Stimulated activated CD8-positive, alpha-beta memory T cell treated with anti-CD3 and anti-CD28 coated beads, Interleukin-4, amount 100 ng/mL, for 4 hours (primary cell): ENCODE measurements around the gene SMYD4.
"Not testable (repeated sequence)": the region's sequence is repeated elsewhere in the genome, so short reads cannot be mapped to it uniquely, and the experiment has no call there.

Source experiments
- DNase-seq, 2 donors: peaks; one replicate each; pipeline ENCODE4 v3.0.0-alpha.2; 2020; ENCODE audit warnings: low read depth in 2 of 2, low spot score in 1 of 2

SMYD4 gene

DNA sequence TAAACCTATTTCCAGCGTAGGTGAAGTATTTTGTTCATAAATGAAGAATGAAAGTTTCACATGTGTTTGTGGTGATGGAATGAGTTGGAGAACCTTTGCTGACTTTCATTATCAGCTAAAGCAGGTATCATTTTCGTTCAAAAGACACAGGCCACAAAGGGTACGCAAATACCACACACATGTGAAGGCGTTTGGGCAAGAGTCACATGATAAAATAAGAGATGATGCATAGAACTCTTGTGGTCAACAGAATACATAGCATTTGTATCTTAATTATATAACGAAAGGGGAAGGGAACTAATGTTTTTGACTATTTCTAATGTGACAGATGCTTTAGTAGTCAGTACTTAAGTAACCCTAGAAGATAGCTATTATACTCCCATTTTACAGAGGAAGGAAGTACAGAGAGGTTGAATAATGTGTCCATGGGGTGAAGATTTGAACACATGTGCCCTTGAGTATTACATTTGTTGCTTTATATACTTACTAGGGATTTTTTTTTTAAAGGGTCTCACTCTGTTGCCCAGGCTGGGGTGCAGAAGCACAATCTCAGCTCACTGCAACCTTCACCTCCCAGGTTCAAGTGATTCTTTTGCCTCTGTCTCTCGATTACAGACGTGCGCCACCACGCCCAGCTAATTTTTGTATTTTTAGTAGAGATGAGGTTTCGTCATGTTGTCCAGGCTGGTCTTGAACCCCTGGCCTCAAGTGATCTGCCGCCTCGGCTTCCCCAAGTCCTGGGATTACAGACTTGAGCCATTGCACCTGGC, 4.9 kb upstream of the SMYD4 start:
- no peak for DNase-seq

DNA sequence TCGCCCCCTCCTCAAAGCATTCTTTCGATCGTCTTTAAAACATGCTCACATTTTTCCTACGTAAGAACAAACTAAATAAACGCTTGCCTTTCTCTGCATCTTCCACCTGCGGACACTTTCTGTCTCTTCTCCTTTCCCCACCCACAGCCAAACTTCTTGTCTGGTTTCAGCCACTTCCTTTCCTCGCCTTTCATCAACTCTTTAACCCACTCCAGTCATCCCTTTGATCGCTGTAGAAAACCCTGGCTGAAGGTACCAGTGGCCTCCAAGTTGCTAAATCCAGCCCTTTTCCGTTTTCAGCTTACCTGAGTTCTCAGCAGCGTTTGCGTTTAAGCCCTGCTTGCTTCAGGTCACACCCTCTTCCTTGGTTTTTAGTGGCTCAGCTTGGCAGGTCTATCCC, 586 bp upstream of the SMYD4 start:
- DNase-seq: no peak

DNA sequence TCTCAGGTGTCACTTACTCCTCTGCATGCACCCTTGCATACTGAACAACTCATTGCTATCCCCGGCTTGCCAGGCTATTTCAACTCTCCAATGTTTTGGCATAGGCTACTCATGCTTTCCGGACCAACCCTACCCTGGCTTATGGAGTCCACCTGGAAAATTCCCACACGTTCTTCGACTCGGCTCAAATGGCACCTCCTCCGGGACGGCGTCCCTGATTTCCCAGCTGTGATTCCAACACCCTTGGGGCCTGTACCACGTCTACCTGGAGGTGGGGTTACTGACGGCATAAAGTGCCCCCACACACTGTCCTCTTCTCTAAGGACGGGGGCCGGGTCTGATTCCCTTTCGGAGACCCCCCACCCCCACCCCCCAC, 498 bp downstream of the SMYD4 start:
- DNase-seq: no peak

DNA sequence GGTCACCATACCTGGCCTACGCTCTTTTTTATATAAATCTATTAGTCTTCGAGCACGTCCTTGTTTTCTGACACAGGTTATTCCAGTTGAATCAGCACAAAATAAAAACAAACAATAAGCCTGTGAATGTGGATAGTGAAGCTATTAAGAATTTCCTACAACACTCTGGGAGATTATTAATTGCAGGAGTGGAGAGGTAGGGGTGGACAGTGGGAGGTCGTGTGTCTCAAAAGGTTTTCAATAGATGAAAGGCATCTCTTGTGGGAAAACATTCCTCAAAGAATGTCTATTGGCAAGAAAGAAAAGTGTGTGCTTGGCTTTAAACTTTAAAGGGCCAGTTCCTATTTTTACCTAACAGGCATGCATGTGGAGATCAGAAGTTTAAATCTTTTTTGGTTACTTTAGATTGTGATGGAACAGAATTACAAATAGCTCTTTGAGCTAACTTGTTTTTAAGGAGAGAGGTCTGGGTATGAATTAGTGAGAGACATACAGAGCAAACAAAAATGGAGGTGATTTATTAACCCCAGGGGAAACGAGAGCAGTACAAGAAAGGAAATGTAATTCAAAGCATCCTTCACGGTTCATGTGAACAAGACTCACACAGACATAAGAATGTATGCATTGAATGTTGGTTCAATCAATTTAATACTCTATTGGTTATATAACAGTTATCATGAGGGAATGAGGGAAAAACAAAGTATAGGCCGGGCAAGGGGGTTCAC, 9.0 kb downstream of the SMYD4 start:
- DNase-seq: no peak

DNA sequence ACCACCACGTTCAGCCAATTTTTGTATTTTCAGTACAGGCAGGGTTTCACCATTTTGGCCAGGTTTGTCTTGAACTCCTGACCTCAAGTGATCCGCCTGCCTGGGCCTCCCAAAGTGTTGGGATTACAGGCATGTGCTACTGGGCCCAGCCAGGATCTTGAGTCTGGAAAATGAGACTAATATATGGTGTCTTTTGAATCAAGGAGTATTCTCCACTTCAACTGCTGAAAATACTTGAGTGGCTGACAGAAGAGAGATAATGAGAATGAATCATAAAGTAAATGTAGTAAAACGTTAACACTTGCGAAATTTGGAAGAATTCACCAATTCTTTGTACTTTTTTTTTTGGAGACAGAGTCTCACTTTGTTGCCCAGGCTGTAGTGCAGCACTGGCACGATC, 16.6 kb downstream of the SMYD4 start:
- DNase-seq: no peak

DNA sequence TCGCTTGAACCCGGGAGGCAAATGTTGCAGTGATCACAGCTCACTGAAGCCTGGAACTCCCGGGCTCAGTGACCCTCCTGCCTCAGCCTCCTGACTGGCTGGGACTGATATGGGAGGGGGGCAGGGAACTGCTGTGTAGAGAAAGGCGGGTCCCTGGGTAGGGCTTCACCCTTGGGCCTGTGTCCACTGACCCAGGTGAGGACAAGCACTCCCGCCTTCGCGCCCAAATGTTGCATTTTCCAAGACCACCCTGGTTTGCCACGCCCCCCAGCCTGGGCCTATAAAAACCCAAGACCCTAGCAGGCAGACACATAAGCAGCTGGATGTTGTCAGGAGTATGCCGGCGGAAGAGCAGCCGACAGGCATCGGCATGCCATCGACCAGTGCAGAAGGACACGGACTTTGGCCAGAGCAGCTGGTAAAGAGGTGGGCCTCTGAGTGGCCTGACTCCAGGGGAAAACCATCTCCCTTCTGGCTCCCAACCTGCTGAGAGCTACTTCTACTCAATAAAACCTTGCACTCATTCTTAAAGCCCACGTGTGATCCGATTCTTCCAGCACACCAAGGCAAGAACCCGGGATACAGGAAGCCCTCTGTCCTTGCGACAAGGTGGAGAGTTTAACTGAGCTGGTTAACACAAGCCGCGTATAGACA, 19.1 kb downstream of the SMYD4 start:
- no peak for DNase-seq

DNA sequence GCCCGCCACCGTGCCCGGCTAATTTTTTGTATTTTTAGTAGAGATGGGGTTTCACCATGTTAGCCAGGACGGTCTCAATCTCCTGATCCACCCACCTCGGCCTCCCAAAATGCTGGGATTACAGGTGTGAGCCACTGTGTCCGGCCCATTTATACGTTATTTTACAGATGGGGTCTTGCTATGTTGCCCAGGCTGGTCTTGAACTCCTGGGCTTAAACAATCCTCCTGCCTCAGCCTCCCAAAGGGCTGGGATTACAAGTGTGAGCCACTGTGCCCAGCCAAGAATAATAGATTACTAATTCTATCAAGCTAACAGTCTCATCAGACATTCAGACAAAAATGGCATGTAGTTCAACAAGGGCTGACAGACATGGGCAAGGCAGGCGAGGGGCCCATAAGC, 19.9 kb downstream of the SMYD4 start:
- not testable (repeated sequence) for DNase-seq

DNA sequence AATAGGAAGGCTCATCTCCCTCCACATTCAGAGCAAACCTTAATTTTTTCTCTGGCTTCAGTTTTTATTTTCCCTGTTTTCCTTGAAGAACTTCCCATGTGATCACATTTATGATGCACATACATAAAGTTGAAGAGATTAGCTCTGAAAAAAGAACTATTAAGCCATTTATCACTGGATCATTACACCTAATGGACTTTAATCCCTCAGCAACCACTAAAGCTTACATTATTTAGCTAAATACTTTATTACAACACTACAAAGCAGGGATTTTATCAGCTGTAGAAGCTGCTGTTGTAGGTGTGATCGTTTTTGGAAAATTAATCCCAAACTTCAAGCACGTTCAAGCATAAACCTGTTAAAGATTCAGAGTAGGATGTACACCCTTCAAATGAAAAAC, 21.1 kb downstream of the SMYD4 start:
- no peak for DNase-seq

DNA sequence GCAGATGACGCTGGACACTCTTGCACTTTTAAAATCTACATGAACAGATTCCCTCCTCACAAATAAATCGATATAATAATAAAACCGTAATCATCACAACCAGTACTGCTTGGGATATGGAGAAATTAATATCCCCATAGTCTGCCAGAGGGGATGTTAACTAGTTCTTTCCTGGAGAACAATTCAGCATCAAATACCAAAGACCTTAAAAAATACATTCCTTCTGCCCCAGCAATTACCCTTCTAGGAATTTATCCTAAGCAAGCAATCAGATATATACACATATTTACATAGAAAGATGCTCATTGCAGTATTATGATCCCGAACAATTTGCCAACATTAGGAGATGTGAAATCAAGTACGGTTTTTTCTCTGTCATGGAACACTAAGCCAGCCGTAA, 21.8 kb downstream of the SMYD4 start:
- no peak for DNase-seq

DNA sequence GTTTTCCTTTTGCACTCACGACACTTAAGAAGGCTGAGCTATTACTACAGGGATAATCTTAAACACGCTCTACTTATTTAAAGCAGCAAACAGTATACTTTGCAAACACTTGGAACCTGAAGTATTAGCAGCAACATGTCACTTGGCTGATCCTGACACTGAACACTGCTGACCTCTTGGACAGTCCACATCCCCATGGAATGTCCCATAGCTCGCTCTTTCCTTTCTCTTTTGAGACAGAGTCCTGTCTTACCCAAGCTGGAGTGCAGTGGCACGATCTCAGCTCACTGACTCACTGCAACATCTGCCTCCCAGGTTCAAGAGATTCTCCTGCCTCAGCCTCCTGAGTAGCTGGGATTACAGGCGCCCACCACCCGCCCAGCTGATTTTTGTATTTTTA, 26.4 kb downstream of the SMYD4 start:
- DNase-seq: no peak

DNA sequence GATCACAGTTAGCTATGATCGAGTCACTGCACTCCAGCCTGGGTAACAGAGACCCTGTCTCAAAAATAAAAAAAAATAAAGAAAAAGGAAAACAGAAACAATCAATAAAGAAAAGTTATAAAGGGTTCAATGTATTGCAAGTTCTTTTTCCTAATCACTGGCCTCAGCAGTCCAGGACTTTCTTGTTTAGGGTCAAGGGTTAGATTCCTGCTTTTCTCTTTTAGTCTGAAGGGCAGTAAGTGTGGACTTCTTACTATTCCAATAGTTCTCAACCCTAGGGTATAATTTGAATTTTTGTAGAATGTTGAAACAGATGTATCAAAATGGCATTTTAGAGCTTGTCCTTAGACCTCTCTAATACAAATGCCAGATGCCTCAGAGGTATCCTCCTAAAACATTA, 27.3 kb downstream of the SMYD4 start:
- DNase-seq: no peak

DNA sequence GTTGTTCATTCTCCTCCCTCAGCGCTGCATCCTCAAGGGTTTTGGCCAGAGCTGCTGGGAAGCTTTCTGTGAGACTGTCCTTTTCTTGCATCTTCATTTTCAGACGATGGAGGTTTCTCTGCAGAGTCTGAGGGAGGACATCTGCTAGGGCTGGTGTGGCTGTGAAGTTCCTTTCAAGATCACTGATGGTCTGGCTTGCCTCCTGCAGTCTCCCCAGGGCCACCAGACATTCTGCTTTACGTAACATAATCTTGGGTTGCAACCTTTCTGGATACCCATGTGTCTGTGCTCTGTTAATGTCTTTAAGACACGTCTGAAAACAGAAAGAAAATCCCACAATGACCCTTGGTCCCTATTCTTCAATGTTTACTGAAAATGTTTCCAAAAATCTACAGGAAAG, 29.0 kb downstream of the SMYD4 start:
- DNase-seq: no peak

DNA sequence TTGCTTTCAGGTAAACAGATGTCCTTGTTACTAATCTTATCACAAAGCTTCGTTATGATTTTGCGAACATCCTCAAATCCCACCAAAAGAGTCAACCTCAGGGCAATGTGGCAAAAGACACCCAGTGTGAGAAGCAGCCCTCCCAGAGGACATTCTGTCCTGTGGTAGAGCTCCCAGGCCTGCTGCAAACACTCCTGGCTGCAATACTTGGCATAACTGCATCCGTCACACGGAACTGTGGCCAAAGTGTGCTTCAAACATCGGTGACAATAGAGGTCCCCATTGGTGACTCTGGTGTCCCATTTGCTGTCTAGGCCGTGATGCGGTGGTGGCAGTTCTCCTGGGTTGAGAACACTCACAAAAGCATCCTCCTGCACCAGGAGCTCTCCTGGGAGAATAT, 29.5 kb downstream of the SMYD4 start:
- no peak for DNase-seq

DNA sequence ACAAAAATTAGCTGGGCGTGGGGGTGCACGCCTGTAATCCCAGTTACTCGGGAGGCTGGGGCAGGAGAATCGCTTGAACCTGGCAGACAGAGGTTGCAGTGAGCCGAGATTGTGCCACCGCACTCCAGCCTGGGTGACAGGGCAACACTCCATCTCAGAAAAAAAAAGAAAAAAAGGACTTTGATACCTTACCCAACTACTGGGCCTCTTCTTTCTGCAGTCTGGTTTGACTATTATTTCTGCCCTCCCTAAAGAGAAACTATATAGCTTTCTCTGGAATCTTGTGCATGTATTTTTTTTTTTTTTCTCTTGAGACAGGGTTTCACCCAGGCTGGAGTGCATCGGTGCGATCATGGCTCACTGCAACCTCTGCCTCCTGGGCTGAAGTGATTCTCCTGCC, 31.9 kb downstream of the SMYD4 start:
- not testable (repeated sequence) for DNase-seq

DNA sequence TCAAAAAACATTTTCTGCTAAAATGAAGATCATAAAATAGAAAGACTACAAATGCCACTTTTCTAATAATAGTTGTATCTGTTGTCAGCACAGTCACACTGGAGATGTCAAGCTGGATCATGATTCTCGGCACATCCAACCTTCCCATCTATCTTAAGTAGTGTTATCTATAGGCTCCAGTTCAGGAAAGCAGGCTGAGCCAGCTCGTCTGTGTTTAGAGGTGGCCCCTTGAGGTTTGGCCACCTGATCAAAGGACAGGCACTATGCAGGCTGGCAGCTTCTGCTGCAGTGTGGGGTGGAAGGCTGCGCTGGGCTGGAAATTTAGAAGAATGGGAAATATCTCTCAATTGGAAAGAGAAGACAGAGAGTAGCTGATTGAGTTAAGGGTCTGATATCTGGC, 32.4 kb downstream of the SMYD4 start:
- no peak for DNase-seq

DNA sequence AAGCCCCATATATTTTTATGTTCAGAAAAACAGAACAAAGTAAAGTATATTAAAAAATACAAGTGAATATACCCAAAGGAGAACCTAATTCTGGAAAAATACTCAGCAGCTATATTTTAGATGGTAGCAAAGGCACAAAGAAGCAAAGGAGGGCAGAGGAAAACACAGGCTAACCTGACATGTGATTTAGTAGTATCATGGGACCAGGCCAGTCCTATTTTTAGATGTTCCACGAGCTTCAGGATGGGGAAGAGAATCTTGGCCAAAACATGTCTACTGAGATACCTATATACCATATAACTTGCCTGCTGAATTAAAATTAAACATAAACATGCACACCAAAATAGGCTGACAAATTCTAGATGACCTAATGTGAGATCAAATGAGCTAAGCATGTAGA, 32.9 kb downstream of the SMYD4 start:
- DNase-seq: no peak

DNA sequence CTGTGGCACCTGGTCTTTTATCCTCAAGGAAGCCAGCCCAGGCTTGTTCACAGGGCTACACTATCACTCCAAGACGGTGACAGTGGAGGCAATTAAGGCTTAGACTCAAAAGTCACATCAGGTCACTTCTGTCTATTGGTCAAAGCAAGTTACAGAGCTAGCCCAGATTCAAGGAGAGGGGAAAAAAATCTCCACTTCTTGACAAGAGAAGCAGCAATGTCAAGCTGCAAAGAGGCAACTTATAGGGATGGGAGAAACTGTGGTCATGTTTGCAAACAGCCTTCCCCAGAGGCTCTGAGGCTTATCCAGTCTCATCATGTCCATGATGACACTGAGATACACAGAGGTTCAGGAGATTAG, 36.3 kb downstream of the SMYD4 start:
- DNase-seq: no peak

DNA sequence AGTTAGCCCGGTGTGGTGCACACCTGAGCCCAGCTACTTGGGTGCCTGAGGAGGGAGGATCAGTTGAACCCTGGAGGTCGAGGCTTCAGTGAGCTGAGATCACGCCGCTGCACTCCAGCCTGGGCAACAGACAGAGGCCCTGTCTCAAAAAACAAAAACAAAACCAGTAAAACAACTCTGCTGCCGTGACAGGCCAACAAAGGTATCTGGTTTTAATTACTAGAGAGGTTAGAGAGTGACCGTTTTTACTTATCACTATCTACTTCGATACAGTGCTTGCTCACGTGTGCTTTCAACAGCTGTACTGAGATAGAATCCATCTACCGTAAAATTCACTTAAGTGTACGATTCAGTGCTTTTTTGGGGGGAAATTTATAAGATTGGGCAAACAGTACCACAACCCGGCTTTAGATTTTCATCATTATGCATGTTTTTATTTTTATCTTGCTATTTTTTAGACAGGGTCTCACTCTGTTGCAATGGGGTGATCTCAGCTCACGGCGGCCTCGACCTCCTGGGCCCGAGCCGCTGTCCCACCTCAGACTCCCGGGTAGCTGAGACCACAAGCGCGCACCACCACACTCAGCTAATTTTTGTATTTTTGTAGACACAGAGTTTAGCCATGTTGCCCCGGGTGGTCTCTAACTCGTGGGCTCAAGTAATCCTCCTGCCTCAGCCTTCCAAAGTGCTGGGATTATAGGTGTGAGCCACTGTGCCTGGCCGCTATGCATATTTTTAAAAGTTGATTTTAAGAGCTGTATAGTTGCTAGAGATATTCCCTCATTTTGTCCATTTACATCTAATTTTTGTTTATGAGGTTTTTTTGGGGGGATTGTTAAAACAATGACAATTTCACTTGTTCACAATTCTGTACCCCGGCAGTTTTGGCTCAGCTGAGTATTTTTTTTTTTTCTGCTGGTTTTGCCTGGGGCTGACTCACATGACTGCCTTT, 36.9 kb downstream of the SMYD4 start:
- no peak for DNase-seq

DNA sequence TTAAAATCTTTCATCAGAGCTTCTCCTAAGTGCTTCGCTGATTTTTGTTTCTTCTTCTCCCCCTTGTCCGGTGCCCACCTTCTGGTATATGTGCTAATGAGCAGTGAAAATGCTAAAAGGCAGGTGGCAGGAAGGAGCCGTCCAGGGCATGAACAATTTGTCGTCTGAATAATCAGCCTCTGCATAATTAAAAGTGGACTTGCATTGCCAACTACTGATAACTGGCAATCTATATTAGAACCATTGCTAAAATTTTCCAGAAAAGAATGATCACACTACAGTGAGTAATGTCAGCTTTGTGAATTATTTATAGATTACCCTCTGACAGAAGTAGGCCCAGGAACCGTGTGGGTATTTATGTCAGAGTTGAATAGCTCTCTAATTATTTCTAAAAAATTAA, 39.8 kb downstream of the SMYD4 start:
- no peak for DNase-seq

DNA sequence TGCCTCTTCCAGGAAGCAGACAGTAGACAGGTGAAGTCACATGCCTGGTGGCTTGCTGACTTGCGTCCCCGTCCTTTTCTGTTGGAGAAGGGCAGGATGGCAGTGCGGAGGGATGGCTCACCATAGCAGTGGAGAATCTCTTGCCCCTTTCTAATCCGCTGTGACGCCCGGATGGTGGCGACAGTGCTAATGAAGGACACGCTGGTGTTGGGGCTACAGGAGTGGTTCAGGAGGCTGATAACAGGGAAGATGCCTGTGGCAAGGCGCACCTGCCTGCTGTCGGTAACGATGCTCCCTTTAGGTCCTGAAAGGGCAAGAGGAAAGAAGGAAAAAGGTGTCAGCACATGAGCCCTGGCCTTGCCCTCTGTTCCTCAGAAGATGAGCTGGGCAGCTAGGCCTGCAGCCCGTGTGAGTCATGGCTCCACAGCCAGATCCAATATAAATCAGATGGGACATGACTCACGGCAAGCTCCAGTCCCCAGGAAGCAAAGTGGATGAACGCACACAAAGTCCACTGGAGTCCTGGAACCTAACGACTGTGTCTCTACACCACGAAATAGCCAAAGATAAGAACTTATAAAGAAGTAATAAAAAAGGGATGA, 42.3 kb downstream of the SMYD4 start:
- DNase-seq: no peak

DNA sequence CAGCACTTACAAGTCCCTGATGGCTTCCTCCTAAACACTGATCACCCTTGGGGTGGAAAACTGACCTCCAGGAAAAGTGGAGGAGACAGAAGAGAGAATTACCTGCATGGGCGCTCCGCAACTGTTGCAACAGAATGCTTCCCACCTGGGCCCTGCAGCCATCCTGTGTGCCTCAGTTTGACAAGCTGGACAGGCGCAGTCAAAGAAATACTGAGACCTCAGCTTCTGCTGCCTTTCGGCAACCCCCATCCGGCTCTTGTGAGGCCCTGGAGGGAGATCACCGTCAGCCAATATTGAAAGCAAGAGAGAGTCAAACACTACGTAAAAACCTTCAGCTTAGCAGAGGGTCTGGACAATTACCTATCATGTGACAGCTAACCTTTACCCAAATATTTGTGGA, 43.0 kb downstream of the SMYD4 start:
- DNase-seq: no peak
